Measurements from ENCODE around the gene RECQL5. TPM values are rescaled to one million over a fixed set of nuclear protein-coding genes. Genes with fewer than 3 reads are reported as not detected.
A peak's percentile ranks its signal among the peaks of the same experiment; 100 is the strongest.

RECQL5 gene
- total RNA-seq, 2 experiments from 2014 or later = 90.0 to 139 TPM

DNA sequence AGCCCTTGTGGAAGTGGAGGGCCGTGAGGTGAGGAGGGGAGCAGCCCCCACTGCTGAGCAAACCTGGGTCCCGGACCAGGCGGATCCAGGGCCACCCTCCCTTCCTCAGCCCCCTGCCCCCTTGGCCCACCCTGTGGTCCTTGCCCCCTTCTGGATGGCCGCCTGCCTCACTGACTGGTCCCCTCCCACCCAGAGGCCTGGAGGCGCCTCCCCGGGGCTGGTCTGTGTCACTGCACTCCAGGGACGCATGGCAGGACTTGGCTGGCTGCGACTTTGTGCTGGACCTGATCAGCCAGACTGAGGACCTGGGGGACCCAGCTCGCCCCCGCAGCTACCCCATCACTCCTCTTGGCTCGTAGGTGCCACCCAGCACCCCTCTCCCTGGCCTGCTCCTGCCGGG, 52.9 kb downstream of the RECQL5 start:
- DNase-seq (ENCODE audit: low spot score) = peak; percentile 34
- H3K4me2 ChIP-seq (ENCODE audit: low read length) = no peak overlapping the region
- intact Hi-C loops (cut with micrococcal nuclease; ENCODE audit: unreplicated experiment) = no loop called here
- H3K27ac ChIP-seq (ENCODE audit: low read depth, low read length, poor library complexity, severe bottlenecking) = no peak overlapping the region
- CTCF ChIA-PET (ENCODE audit: unreplicated experiment) = no interaction called here
- H3K9me3 ChIP-seq (ENCODE audit: low read length) = no peaks in the 10 kb centered on the region
- H2AFZ ChIP-seq (ENCODE audit: low read length) = no peak overlapping the region
- no peaks in the 10 kb centered on the region for H4K20me1 ChIP-seq (ENCODE audit: insufficient read depth, low read length)
- H3K4me1 ChIP-seq (ENCODE audit: insufficient read depth, low read length, poor library complexity, severe bottlenecking) = no peaks in the 10 kb centered on the region
- TF ChIP-seq EZH2phosphoT487 (IDR thresholded peaks at IDR 0.05; ENCODE audit: borderline replicate concordance, low read depth, low read length) = no peak
- TF ChIP-seq, protein P1, sequence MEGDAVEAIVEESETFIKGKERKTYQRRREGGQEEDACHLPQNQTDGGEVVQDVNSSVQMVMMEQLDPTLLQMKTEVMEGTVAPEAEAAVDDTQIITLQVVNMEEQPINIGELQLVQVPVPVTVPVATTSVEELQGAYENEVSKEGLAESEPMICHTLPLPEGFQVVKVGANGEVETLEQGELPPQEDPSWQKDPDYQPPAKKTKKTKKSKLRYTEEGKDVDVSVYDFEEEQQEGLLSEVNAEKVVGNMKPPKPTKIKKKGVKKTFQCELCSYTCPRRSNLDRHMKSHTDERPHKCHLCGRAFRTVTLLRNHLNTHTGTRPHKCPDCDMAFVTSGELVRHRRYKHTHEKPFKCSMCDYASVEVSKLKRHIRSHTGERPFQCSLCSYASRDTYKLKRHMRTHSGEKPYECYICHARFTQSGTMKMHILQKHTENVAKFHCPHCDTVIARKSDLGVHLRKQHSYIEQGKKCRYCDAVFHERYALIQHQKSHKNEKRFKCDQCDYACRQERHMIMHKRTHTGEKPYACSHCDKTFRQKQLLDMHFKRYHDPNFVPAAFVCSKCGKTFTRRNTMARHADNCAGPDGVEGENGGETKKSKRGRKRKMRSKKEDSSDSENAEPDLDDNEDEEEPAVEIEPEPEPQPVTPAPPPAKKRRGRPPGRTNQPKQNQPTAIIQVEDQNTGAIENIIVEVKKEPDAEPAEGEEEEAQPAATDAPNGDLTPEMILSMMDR (conservative IDR thresholded peaks at IDR 0.05; ENCODE audit: low read length) = peak; percentile 61
- no TSS peak for BruUV-seq (replicated peaks)
- H3K4me3 ChIP-seq (ENCODE audit: low read depth, low read length, poor library complexity, severe bottlenecking) = no peak overlapping the region
- no peaks in the 10 kb centered on the region for H3K36me3 ChIP-seq (ENCODE audit: insufficient read depth, low read length)
- no peaks in the 10 kb centered on the region for H3K79me2 ChIP-seq (ENCODE audit: insufficient read depth, low read depth, low read length)
- POLR2A ChIA-PET = no interaction called here
- H3K9me2 ChIP-seq (ENCODE audit: insufficient read depth, low read length) = no peaks in the 10 kb centered on the region

DNA sequence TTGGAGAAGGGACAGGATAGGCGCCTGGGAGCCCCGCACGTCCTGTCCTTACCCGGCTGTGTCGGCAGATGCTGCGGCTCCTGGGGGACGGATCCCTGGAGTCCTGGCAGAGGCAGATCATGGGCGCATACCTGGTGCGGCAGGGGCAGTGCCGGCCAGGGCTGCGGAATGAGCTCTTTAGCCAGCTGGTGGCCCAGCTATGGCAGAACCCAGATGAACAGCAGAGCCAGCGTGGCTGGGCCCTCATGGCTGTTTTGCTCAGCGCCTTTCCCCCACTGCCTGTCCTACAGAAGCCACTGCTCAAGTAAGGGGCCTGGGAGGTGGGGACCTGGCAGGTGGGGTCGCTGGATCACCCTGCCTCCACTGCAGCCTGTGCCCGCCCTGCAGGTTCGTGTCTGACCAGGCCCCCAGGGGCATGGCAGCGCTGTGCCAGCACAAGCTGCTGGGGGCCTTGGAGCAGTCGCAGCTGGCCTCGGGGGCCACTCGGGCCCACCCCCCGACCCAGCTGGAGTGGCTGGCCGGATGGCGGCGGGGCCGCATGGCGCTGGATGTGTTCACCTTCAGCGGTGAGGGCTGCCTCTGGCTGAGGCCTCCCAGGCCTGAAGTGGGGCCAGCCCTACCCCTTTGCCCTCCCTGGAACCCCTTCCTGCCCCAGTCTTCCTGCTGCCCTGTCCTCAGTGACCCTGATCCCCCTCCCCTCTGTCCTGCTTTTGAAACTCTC, 53.9 kb downstream of the RECQL5 start:
- intact Hi-C loops (cut with micrococcal nuclease; ENCODE audit: unreplicated experiment) = no loop called here

More for the DNA sequence above, 53.9 kb downstream of the RECQL5 start:
- Histone ChIP-seq H4K20me1 (ENCODE audit: insufficient read depth, low read length) (no peaks in the 10 kb centered on the region), H3K36me3 (ENCODE audit: insufficient read depth, low read length) (no peaks in the 10 kb centered on the region), H3K4me2 (ENCODE audit: low read length) (no peak overlapping the region), H3K4me3 (ENCODE audit: low read depth, low read length, poor library complexity, severe bottlenecking) (no peak overlapping the region), H2AFZ (ENCODE audit: low read length) (no peak overlapping the region), H3K9me2 (ENCODE audit: insufficient read depth, low read length) (no peaks in the 10 kb centered on the region), H3K4me1 (ENCODE audit: insufficient read depth, low read length, poor library complexity, severe bottlenecking) (no peaks in the 10 kb centered on the region), H3K79me2 (ENCODE audit: insufficient read depth, low read depth, low read length) (no peaks in the 10 kb centered on the region), H3K27ac (ENCODE audit: low read depth, low read length, poor library complexity, severe bottlenecking) (no peak overlapping the region), H3K9me3 (ENCODE audit: low read length) (no peaks in the 10 kb centered on the region)
- ChIA-PET POLR2A (no interaction called here), CTCF (ENCODE audit: unreplicated experiment) (interaction anchor here (0.5 kb wide), 1 partner anchor 125 kb away, joined by 4 read pairs; no protein-coding TSS in a partner anchor)
- BruUV-seq (replicated peaks) = no TSS peak
- TF ChIP-seq EZH2phosphoT487 (IDR thresholded peaks at IDR 0.05; ENCODE audit: borderline replicate concordance, low read depth, low read length) = no peak
- TF ChIP-seq, protein P1 (conservative IDR thresholded peaks at IDR 0.05; ENCODE audit: low read length) = no peak
- DNase-seq (ENCODE audit: low spot score) = no peak
